ENCODE results near the gene CBARP. TPM values are rescaled to one million over a fixed set of nuclear protein-coding genes. Genes with fewer than 3 reads are reported as not detected.

The CBARP gene
- total RNA-seq, 2 donors from 2014 or later: not detected

DNA sequence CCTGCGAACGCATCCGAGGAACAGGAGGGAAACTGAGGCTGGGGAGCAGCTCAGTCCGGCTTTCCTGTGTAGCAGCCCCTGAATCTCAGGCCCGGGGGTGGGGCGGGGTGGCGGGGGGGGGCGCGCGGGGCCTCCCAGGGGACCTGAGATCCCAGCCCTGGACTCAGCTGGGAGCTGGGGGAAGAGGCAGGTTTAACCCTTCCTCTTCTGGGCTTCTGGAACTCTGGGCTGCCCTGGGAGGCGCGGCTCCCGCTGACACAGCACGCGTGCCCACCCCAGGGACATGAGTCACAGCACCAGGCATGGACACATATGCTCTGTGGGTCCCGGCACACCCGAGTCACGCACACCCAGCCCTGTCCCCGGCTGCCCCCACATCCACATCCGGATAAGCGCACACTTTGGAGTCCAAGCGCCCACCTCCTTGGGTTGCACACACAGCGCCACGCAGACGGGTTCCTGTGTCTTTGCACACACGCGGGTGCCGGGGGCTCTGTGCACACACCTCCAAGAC, 27.9 kb upstream of the CBARP start:
- peak in 1 of 3 donors; percentile 33 for DNase-seq
- no peak for ATAC-seq
- H3K27ac Mint-ChIP-seq: peak overlapping the region; percentile 39
- peaks cover 43% of the 10 kb centered on the region for H3K4me1 Mint-ChIP-seq
- no peaks in the 10 kb centered on the region for H3K9me3 ChIP-seq (ENCODE audit: control insufficient read depth, low read length, poor library complexity, severe bottlenecking)
- H3K4me3 Mint-ChIP-seq: peak overlapping the region; percentile 13
- no peaks in the 10 kb centered on the region for H3K36me3 Mint-ChIP-seq (ENCODE audit: low read depth)
- H3K27me3 Mint-ChIP-seq: no peaks in the 10 kb centered on the region

DNA sequence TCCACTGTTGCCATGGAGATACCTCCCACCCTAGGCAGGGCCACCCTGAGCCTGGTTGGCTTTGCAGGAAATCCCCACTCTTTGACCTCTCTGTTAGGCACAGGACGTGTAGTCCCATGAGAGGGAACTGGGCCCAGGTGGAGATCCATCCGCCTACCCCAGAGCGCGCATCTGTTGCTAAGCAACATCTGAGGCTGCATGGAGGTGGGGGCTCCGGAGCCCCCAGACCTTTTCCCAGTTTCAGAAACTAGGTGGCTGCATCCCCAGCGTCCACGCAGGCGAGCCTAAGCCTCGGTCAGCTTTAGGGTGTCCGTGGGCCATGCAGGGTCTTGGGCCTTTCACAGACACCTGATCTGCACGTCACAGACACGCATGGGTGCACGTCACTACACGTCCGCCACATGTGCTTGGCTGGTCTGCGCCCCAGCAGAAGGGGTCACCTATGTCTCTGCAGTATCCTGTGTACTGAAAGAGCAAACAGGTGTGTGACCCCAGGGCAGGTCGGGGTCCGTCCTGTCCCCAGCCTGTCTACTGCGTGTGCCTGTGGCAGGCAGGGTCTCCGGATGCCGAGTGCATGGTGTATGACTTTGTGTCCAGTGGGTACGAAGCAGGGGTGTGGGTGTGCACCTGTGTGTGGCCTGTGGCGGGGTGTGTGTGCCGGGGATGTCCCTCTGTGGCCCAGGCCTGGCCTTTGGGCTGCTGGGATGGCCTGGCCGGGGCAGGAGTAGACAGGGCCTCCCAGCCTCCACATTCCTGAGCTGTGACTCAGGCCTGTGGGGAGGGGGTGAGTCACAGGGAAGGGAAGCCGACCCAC, 27.2 kb upstream of the CBARP start:
- no peaks in the 10 kb centered on the region for H3K9me3 ChIP-seq (ENCODE audit: control insufficient read depth, low read length, poor library complexity, severe bottlenecking)
- Mint-ChIP-seq H3K4me1 (peaks cover 38% of the 10 kb centered on the region), H3K4me3 (peak overlapping the region; percentile 13), H3K27me3 (no peaks in the 10 kb centered on the region), H3K36me3 (ENCODE audit: low read depth) (no peaks in the 10 kb centered on the region), H3K27ac (peak overlapping the region; percentile 39)
- ATAC-seq (no peak), DNase-seq (no peak)

DNA sequence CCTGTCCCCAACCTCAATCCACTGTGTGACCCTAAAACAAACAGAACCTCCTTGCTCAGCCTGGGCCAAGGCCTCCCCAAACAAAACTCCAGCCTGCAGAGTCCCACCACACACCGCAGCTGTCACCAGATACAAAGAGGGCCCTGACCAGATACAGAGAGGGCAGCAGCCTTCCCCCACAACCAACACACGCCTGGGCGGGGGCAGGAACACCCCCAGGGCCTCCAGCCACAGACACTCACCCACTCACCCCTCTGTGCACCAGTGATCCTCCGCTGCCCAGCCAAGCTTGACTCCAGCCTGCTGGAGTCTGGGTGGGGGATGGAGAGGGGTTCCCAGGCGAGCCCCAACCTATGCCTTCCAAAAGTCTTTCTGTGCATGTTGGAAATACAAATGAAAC, 25.4 kb upstream of the CBARP start:
- no peak for ATAC-seq
- Mint-ChIP-seq H3K36me3 (ENCODE audit: low read depth) (no peaks in the 10 kb centered on the region), H3K4me3 (peak overlapping the region; percentile 67), H3K27me3 (no peaks in the 10 kb centered on the region), H3K4me1 (peaks cover 43% of the 10 kb centered on the region), H3K27ac (peak overlapping the region; percentile 96)
- no peaks in the 10 kb centered on the region for H3K9me3 ChIP-seq (ENCODE audit: control insufficient read depth, low read length, poor library complexity, severe bottlenecking)
- DNase-seq: no peak

DNA sequence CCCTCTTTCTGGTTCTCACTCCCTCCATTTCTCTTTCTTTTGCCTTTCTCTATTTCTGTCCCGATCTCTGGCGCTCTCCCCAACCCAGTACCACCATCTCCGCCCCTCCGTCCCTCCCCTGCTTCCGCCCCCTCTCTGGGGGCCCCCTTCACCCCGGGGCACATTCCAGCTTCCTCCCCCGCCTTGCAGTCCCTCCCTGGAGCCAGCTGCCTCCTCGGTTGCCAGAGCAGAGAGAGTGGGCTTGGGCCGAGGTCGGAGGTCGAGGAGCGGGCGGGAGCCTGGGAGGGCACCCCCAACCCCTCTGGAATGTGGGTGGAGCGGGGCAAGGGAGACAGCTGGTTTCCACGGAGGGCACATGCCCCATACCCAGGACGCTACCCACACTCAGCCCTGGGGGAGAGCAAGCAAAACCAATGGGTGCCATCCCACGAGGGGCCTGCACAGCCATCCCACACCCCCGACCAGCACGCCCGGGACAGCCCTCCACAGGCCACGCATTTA, 24.9 kb upstream of the CBARP start:
- no peak for ATAC-seq
- H3K27me3 Mint-ChIP-seq: no peaks in the 10 kb centered on the region
- H3K27ac Mint-ChIP-seq: peak overlapping the region; percentile 96
- H3K4me1 Mint-ChIP-seq: peaks cover 47% of the 10 kb centered on the region
- no peaks in the 10 kb centered on the region for H3K36me3 Mint-ChIP-seq (ENCODE audit: low read depth)
- peak overlapping the region; percentile 67 for H3K4me3 Mint-ChIP-seq
- no peak for DNase-seq
- no peaks in the 10 kb centered on the region for H3K9me3 ChIP-seq (ENCODE audit: control insufficient read depth, low read length, poor library complexity, severe bottlenecking)

DNA sequence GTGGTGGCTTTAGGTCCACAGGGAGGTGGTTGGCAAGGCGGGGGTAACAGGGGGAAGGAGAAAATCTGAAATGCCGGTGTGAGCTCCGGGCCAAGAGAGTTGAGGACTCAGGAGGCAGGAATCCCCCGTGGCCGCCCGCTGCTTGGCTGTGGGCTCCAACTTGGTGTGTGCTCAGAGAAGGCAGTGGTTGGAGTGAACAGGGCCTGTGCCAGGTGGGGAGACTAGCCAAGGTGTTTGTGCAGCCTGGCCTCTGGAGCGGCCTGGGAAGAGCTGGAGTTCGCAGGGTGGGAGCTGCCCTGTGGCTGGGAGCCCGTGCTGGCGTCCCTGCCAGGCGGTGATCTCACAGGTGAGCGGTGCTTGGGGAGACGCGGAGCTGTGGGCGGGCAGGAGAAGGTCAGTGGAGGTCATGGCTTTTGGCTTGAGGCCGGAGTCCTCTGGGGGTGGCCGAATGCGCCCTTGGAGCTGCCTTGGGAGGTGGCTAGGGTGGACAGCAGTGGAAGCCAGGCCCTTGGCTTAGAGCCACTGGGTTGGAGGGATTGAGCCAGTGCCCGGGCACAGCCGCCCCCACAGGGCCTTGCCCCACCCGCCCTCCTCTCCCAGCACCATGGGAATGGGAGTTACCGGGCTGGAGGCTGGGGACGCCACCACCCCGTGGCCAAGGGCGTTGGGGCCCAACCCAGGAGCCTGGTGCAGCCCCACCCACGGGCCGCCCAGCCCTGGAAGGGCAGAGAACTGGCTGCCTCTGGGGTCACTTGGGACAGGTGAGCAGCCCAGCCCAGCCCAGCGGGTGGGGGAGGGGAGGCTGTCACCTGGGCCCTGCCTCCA, 24.2 kb upstream of the CBARP start:
- DNase-seq (peak in 2 of 3 donors; percentile 46 to 61), ATAC-seq (peak; percentile 12)
- H3K27me3 Mint-ChIP-seq: no peaks in the 10 kb centered on the region
- H3K9me3 ChIP-seq (ENCODE audit: control insufficient read depth, low read length, poor library complexity, severe bottlenecking): no peaks in the 10 kb centered on the region
- H3K4me1 Mint-ChIP-seq: peaks cover 47% of the 10 kb centered on the region
- peak overlapping the region; percentile 94 for H3K4me3 Mint-ChIP-seq
- H3K36me3 Mint-ChIP-seq (ENCODE audit: low read depth): peaks cover 2% of the 10 kb centered on the region
- peak overlapping the region; percentile 96 for H3K27ac Mint-ChIP-seq

DNA sequence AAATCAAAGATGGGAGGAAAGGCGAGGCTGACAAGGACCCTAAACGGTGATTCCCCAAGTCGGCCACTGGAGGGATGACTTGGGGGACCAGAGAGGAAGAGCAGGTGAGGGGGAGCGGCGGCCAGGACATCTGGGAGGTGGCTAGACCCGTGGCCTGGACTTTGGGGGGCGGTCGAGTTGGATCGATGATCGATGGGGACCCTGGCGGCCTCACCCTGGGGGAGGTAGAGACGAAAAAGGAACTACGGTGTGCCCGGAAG, 23.7 kb upstream of the CBARP start:
- no peaks in the 10 kb centered on the region for H3K27me3 Mint-ChIP-seq
- no peak for DNase-seq
- no peaks in the 10 kb centered on the region for H3K9me3 ChIP-seq (ENCODE audit: control insufficient read depth, low read length, poor library complexity, severe bottlenecking)
- H3K27ac Mint-ChIP-seq: peak overlapping the region; percentile 96
- no peak for ATAC-seq
- peaks cover 47% of the 10 kb centered on the region for H3K4me1 Mint-ChIP-seq
- peaks cover 2% of the 10 kb centered on the region for H3K36me3 Mint-ChIP-seq (ENCODE audit: low read depth)
- H3K4me3 Mint-ChIP-seq: peak overlapping the region; percentile 94

DNA sequence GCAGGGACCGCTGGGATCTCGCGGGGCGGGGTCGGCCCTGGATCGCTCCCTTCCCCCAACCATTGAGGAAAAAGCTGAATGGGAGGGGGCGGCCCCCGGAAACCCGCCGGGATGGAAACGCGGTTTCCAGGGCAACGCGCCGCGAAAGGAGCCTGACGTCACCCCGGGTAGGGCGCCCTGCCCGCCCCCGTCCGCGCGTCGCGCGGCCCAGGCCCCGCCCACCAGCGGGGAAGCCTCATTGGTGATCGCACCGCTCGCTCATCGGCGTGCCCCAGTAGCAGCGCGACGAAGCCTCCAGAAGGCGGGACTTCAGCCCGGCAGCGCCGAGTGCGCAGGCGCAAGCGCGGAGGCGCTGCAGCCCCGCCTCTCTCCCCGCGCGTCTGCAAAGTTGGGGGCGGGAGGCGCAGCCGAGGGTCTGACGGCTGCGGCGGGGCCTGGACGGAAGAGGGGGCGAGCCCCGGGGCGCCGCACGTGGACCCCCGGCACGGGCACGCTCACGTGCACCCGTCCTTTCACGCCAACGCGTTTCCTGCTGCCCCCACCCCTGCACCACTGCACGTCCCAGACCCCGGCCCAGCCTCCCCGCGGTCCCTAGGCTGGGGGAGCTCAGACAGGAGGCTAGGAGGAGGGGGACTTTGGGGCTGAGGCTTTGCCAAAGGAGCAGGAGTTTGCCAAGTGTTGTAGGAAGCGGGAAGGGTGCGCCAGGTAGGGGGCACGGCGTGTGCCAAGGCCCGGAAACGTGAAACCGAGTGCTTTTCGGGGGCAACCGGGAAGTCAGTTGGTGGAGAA, 23.1 kb upstream of the CBARP start:
- Mint-ChIP-seq H3K4me1 (peaks cover 47% of the 10 kb centered on the region), H3K36me3 (ENCODE audit: low read depth) (peaks cover 2% of the 10 kb centered on the region)
- peak; percentile 85 for ATAC-seq

DNA sequence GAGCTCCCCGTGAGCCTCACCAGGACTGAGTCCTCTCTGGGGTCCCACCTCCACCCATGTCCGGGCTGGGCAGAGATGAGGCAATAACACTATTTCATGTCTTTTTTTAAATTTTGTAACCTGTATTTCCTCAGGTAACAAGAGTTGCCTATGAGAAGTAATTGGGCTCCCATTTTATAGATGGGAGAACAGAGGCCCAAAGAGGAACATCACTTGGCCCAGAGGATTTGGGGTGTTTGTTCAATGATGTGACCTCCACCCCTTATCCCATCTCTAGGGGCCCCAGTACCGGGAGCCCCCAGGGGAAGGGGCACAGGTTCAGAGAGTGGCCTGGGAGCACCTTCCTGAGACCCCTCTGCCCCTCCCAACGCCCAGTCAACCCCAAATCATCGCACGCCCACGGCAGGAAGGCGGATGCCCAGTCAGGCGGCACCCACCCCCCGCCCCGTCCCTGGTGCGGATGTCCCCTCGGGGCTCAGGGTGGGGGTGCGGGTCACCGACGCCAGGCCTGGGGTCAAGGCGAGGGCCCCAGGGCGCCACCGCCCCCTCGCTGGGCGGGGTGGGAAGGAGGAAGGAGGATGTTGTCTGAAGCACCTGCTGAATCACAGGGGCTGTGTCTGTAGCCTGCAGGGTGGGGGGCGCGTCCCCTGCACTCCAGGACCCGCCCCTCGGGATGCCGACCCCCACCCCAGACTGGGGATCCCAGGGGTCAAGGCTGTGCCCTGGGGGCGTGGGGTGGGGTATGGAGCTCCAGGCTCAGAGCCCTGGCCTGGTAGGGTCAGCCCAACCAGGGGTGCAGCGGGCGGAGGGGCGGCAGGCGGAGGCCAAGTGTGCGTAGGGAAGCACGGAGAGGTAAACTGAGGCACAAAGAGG, 22.3 kb upstream of the CBARP start:
- ATAC-seq (peak; percentile 6), DNase-seq (peak in 2 of 3 donors; percentile 42 to 50)
- H3K9me3 ChIP-seq (ENCODE audit: control insufficient read depth, low read length, poor library complexity, severe bottlenecking): no peaks in the 10 kb centered on the region
- peaks cover 2% of the 10 kb centered on the region for H3K36me3 Mint-ChIP-seq (ENCODE audit: low read depth)
- peak overlapping the region; percentile 94 for H3K4me3 Mint-ChIP-seq
- peaks cover 42% of the 10 kb centered on the region for H3K4me1 Mint-ChIP-seq
- H3K27ac Mint-ChIP-seq: peak overlapping the region; percentile 96
- no peaks in the 10 kb centered on the region for H3K27me3 Mint-ChIP-seq

More for the DNA sequence above, 23.1 kb upstream of the CBARP start:
- Mint-ChIP-seq H3K27me3 (no peaks in the 10 kb centered on the region), H3K4me3 (peak overlapping the region; percentile 94), H3K27ac (peak overlapping the region; percentile 96)
- peak; percentile 96 to 98 (median 98) for DNase-seq
- no peaks in the 10 kb centered on the region for H3K9me3 ChIP-seq (ENCODE audit: control insufficient read depth, low read length, poor library complexity, severe bottlenecking)

DNA sequence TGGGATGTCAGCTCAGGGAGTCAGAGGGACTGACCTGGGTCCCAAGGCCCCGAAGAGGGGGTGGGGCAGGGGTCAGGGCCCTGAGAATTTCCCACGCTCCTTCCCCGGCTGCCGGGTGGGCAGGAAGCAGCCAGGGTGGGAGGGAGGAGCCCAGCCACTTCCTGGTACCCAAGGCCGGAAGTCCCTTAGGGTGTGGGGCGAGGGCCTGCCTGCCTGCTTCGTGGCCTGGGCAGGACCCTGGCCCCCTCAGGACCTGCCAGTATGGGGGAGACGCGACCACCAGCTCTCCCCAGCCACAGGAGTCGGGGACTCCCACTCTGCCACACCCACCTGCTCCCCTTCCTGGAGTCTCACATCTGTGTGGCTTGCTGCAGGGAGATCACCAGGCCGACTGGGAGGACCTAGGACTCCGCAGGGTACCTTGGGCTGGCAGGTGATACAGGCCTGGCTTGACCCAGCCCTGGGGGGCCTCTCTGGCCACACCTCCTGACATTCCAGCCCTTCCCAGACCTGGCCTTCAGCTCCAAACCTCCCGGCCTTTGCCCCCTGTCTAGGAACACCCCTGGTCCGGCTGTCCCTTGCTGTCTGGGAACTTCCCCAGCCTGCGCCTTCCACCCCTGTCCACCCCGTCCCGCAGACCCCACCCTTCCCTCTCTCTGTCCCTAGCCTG, 21.5 kb upstream of the CBARP start:
- Mint-ChIP-seq H3K4me1 (peaks cover 37% of the 10 kb centered on the region), H3K27ac (peak overlapping the region; percentile 96)

DNA sequence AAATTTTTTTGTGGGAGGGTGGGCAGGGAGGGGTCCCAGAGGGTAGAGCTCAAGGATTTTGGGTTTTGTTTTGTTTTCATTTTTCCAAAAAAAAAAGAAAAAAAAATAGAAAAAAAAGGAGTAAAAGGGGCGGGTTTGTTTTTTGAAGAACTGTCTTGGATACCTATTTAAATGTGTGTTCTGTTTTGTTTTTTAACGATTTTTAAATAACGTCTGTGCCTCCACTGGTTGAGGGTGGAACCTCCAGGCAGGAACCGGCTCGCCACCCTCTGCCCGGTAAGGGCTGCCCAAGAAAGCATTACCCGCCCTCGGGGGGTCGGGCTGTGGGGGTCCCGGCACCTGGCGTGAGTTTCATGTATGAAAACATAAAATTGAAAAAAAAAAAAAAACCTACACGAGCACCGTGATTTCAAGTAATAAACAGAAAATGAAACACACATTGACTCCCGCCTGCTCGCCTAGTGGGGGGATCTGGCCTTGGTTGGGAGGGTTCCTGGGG, 21.0 kb upstream of the CBARP start:
- Mint-ChIP-seq H3K36me3 (ENCODE audit: low read depth) (peaks cover 2% of the 10 kb centered on the region), H3K27me3 (no peaks in the 10 kb centered on the region), H3K4me3 (peak overlapping the region; percentile 94), H3K4me1 (peaks cover 37% of the 10 kb centered on the region), H3K27ac (peak overlapping the region; percentile 96)
- no peak for DNase-seq
- no peak for ATAC-seq
- no peaks in the 10 kb centered on the region for H3K9me3 ChIP-seq (ENCODE audit: control insufficient read depth, low read length, poor library complexity, severe bottlenecking)

More for the DNA sequence above, 21.5 kb upstream of the CBARP start:
- H3K4me3 Mint-ChIP-seq: peak overlapping the region; percentile 94
- H3K36me3 Mint-ChIP-seq (ENCODE audit: low read depth): peaks cover 2% of the 10 kb centered on the region
- H3K27me3 Mint-ChIP-seq: no peaks in the 10 kb centered on the region
- DNase-seq (peak; percentile 42 to 58 (median 56)), ATAC-seq (peak; percentile 35)
- no peaks in the 10 kb centered on the region for H3K9me3 ChIP-seq (ENCODE audit: control insufficient read depth, low read length, poor library complexity, severe bottlenecking)

DNA sequence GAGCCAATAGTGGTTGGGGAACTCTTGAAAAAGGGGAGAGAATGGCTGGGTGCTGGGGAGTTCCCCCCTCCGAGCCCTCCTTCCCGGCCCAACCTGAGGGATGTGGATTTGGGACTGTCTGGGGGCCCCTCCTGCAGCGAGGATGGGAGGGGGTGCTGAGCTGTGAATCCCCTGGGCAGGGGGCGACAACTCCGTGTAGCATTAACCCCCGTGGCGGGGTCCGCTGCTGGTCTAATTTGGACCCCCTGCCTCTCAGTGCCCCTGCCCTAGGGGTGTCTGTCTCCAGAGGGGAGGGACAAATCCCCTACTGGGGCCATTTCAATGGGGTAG, 20.3 kb upstream of the CBARP start:
- Mint-ChIP-seq H3K27ac (peak overlapping the region; percentile 96), H3K4me1 (peaks cover 37% of the 10 kb centered on the region), H3K36me3 (ENCODE audit: low read depth) (peaks cover 2% of the 10 kb centered on the region), H3K4me3 (peak overlapping the region; percentile 94), H3K27me3 (no peaks in the 10 kb centered on the region)
- DNase-seq: no peak
- no peaks in the 10 kb centered on the region for H3K9me3 ChIP-seq (ENCODE audit: control insufficient read depth, low read length, poor library complexity, severe bottlenecking)
- ATAC-seq: no peak

All from T-helper 17 cell (primary cell).